ENCODE measurements around the gene HOXD1.

DNA sequence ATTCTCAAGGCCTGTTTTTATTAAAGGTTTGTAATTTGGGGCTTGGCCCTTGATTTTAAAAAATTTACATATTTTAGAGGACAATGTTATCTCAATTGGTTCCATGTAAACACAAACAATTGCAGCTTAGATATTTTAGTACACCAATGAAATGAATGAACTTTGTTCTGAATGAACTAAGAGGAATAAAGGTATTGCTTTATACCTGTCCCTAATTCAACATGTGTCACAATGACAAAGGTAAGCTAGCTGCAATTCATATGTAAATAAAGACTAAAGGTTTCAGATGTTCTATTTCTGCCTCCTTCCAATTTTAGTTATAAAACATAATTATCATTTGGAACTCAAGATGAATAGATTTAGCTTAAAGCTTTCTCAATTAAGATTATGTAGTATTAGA lies 11.4 kb downstream of the HOXD1 start:
- TF ChIP-seq, protein P1, sequence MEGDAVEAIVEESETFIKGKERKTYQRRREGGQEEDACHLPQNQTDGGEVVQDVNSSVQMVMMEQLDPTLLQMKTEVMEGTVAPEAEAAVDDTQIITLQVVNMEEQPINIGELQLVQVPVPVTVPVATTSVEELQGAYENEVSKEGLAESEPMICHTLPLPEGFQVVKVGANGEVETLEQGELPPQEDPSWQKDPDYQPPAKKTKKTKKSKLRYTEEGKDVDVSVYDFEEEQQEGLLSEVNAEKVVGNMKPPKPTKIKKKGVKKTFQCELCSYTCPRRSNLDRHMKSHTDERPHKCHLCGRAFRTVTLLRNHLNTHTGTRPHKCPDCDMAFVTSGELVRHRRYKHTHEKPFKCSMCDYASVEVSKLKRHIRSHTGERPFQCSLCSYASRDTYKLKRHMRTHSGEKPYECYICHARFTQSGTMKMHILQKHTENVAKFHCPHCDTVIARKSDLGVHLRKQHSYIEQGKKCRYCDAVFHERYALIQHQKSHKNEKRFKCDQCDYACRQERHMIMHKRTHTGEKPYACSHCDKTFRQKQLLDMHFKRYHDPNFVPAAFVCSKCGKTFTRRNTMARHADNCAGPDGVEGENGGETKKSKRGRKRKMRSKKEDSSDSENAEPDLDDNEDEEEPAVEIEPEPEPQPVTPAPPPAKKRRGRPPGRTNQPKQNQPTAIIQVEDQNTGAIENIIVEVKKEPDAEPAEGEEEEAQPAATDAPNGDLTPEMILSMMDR (IDR thresholded peaks at IDR 0.05) = no peak
- TF ChIP-seq POLR2A (IDR thresholded peaks at IDR 0.05) = no peak

All from tibial nerve (tissue), 3 donors.